C4-2B (cell line): ENCODE results near the gene CDH12.

ENCODE experiments used
- ZFX ChIP-seq: fragments of 450-650 bp; IDR thresholded peaks from 2 replicates; pipeline ENCODE4 v1.6.1; 2017
- TF ChIP-seq, protein P1 (sequence below): fragments of 450-650 bp; conservative IDR thresholded peaks from 2 replicates; pipeline ENCODE4 v1.5.1; 2017; ENCODE audit warnings: mild to moderate bottlenecking

DNA sequence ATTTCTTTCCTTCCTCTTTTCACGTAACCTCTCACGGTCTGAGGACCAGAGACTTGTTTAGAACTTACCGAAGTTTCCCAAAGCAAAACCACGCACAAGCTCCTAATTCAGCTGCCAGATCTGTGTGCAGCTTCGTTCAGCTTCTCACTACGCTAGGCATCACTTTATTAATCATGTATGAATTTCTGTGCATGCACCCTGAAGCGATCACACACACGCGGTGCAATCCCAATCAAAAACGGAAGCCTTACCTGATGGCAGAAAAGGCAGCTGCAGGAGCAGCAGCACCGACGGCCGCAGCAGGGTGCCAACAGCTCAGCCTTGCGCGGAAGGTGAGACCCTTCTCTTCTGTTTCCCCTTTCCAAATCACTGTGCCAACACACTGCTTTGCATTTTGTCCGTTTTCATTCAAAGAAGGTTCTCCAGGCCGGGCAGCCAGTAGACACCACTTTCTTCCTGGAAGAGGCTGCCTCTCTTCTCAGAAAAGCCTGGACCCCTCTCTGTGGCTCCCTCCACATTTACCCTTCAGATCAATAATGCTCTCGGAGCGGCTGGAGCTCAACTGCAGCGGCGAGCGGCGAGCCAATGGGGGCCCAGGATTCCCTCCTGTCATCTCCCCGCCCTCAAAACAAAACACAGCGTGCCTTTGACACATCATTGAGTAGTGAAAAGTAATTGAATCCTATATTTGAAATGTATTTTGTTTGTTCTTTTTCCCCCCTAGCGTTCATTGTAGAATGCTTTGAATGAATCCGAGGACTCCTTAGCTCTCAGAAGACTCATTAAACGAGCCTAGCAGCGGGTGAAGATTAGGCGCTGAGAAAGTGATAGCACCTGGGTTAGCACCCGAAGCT, at the start of gene CDH12:
- TF ChIP-seq, protein P1, sequence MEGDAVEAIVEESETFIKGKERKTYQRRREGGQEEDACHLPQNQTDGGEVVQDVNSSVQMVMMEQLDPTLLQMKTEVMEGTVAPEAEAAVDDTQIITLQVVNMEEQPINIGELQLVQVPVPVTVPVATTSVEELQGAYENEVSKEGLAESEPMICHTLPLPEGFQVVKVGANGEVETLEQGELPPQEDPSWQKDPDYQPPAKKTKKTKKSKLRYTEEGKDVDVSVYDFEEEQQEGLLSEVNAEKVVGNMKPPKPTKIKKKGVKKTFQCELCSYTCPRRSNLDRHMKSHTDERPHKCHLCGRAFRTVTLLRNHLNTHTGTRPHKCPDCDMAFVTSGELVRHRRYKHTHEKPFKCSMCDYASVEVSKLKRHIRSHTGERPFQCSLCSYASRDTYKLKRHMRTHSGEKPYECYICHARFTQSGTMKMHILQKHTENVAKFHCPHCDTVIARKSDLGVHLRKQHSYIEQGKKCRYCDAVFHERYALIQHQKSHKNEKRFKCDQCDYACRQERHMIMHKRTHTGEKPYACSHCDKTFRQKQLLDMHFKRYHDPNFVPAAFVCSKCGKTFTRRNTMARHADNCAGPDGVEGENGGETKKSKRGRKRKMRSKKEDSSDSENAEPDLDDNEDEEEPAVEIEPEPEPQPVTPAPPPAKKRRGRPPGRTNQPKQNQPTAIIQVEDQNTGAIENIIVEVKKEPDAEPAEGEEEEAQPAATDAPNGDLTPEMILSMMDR = no peak
- no peak for TF ChIP-seq ZFX
